ENCODE data around the gene TSPAN32.

Gene TSPAN32

DNA sequence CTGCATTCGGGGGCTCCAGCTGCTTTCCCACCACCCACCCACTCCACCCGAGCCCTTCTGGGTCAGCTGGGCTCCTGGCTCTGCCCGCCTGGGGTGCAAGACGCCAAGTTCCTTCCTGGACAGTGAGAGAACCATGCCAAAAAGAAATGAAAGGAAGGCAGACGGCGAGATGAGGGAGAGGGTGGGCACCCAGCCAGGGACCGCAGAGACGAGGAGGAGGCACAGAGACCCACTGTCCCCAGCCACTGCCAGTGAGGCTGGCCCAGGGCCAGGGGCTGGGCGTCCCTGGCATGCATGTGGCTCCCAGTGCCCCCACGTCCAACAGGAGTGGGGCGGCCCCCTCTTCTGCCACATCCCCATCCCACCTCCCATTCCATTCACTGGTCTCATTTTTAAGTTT lies 64.5 kb downstream of the TSPAN32 start:
- no peak for DNase-seq (ENCODE audit: low read depth)

DNA sequence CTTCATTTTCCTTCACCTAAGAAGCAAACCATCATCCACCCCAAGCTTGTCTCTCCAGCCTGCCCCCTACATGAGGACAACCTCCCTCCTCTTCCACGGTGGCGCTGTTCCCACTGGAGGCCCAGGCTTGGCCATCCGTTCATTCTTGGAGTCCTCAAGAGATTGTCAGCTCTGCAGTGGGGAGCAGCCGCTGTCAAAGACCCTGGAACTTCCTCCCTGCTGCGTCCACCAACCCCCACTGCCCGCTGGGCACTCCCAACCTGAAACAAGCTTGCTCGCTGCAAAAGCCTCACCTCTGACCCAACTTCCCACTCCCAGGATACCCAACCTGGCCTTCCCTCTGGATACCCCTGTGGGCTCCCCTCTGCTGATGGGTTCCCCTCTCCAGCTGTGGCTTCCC lies 64.9 kb downstream of the TSPAN32 start:
- no peak for DNase-seq (ENCODE audit: low read depth)

DNA sequence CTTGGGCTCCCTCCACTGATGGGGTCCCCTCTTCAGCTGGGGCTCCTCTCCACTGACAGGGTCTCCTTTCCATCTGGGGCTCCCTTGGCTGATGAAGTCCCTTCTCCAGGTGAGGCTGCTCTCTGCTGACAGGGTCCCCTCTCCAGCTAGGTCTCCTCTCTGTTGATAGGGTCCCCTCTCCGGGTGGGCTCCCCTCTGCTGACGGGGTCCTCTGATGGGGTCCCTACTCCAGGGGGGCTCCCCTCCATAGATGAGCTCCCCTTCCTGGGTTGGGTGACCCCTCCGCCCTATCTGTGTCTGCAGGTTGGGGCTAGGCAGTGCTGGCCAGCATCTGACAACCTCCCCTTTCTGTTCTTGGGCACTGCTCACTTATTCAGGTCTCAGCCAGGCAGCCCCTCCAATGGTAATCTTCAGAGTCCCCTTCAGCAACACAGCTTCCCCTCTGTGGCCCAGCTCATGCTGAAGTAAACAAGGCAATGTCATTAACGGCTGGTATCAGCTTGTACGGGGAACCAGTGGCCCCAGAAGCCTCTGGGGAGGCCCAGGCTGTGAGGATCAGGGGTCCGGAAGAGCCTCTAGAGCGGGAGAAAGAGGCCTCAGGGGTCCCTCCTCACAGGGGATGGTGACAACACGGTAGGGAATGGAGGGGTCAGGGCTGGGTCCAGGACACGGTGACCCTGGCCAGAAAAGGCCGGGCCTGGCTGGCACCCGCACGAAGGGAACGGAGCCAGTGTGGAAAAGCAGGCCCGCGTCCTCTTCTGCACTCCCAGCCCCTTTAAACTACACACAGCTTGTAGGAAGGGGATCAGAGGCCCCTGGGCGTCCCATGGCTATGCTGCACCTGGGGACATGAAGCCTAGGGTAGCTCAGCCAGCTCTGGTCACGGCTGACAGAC lies 65.7 kb downstream of the TSPAN32 start:
- DNase-seq (ENCODE audit: low read depth) = no peak
